HG02840 (cell line): ENCODE results near the gene STON2.
A peak's percentile ranks its signal among the peaks of the same experiment; 100 is the strongest.

Experiments used
- ATAC-seq: cut with Tn5 transposase; IDR thresholded peaks from one replicate; pipeline ENCODE4 v1.9.1; 2021; ENCODE audit warnings: mild to moderate bottlenecking, moderate library complexity, moderate number of reproducible peaks; ENCODE audit not compliant: unreplicated experiment, low FRiP score

The STON2 gene

GRCh38 chr14:81305743-81306142 lies 94.4 kb downstream of the STON2 start:
- no peak for ATAC-seq

GRCh38 chr14:81305065-81305464 lies 95.1 kb downstream of the STON2 start:
- no peak for ATAC-seq

GRCh38 chr14:81303258-81303935 lies 96.7 kb downstream of the STON2 start:
- ATAC-seq, result peak; percentile 96

GRCh38 chr14:81302638-81303037 lies 97.5 kb downstream of the STON2 start:
- ATAC-seq, result no peak

- ATAC-seq, result no peak
Observed at GRCh38 chr14:81301813-81302212, 98.3 kb downstream of the STON2 start.

- ATAC-seq, result no peak
Observed at GRCh38 chr14:81301371-81301770, 98.8 kb downstream of the STON2 start.

GRCh38 chr14:81298911-81299310 lies 101.2 kb downstream of the STON2 start:
- ATAC-seq, result no peak

GRCh38 chr14:81298122-81298521 lies 102.0 kb downstream of the STON2 start:
- ATAC-seq, result no peak

- no peak for ATAC-seq
Observed at GRCh38 chr14:81295958-81296923, 103.9 kb downstream of the STON2 start.

- no peak for ATAC-seq
Observed at GRCh38 chr14:81289516-81289915, 110.6 kb downstream of the STON2 start.

- no peak for ATAC-seq
Observed at GRCh38 chr14:81286574-81287370, 113.4 kb downstream of the STON2 start.

- ATAC-seq, result no peak
Observed at GRCh38 chr14:81285245-81285644, 114.9 kb downstream of the STON2 start.

GRCh38 chr14:81281332-81281731 lies 118.8 kb downstream of the STON2 start:
- no peak for ATAC-seq

- no peak for ATAC-seq
Observed at GRCh38 chr14:81280136-81280791, 119.9 kb downstream of the STON2 start.

- no peak for ATAC-seq
Observed at GRCh38 chr14:81277096-81277495, 123.0 kb downstream of the STON2 start.

GRCh38 chr14:81276073-81277069 lies 123.8 kb downstream of the STON2 start:
- ATAC-seq, result no peak

GRCh38 chr14:81275305-81276072 lies 124.6 kb downstream of the STON2 start:
- no peak for ATAC-seq

- ATAC-seq, result no peak
Observed at GRCh38 chr14:81273961-81274575, 126.1 kb downstream of the STON2 start.
